HCT116 (cell line): Measurements from ENCODE around the gene DDAH1.

ENCODE experiments used
- FOSL1 ChIP-seq: IDR thresholded peaks from 2 replicates; pipeline ENCODE4 v1.6.1; 2012; ENCODE audit warnings: low read depth
- JUND ChIP-seq: IDR thresholded peaks from 2 replicates; pipeline ENCODE4 v1.6.1; 2012
- ZBTB33 ChIP-seq: IDR thresholded peaks from 2 replicates; pipeline ENCODE4 v1.6.1; 2011; ENCODE audit warnings: mild to moderate bottlenecking, low read length, moderate library complexity; ENCODE audit not compliant: insufficient replicate concordance; ENCODE audit errors: extremely low read depth
- ZFX ChIP-seq: fragments of 450-650 bp; IDR thresholded peaks from 2 replicates; pipeline ENCODE4 v1.6.1; 2017
- ZNF274 ChIP-seq: fragments of 200-500 bp; sonication (Bioruptor generic); IDR thresholded peaks from 2 replicates; pipeline ENCODE4 v1.6.1; 2014; ENCODE audit warnings: mild to moderate bottlenecking, low read depth, low read length, inconsistent platforms
- TF ChIP-seq, protein P1 (sequence below), 3 experiments: fragments of 200-600 bp in 1 of 3; sonication (generic) in 1 of 3; IDR thresholded peaks in 2 of 3; conservative IDR thresholded peaks in 1 of 3; 2 replicates each; pipeline ENCODE4 v1.5.1; 2012 to 2017; ENCODE audit warnings: low read depth in 2 of 3, low read length in 2 of 3, antibody characterized with exemption in 1 of 3, borderline replicate concordance in 1 of 3, control low read depth in 1 of 3, mild to moderate bottlenecking in 1 of 3, mixed read lengths in 1 of 3, mixed run types in 1 of 3, moderate library complexity in 1 of 3; ENCODE audit not compliant: insufficient read depth in 1 of 3

GRCh38 chr1:85365851-85366250 is 99.1 kb downstream of the DDAH1 start:
- TF ChIP-seq ZNF274 (no peak), ZFX (no peak), ZBTB33 (no peak), FOSL1 (no peak), JUND (no peak)
- TF ChIP-seq, protein P1, sequence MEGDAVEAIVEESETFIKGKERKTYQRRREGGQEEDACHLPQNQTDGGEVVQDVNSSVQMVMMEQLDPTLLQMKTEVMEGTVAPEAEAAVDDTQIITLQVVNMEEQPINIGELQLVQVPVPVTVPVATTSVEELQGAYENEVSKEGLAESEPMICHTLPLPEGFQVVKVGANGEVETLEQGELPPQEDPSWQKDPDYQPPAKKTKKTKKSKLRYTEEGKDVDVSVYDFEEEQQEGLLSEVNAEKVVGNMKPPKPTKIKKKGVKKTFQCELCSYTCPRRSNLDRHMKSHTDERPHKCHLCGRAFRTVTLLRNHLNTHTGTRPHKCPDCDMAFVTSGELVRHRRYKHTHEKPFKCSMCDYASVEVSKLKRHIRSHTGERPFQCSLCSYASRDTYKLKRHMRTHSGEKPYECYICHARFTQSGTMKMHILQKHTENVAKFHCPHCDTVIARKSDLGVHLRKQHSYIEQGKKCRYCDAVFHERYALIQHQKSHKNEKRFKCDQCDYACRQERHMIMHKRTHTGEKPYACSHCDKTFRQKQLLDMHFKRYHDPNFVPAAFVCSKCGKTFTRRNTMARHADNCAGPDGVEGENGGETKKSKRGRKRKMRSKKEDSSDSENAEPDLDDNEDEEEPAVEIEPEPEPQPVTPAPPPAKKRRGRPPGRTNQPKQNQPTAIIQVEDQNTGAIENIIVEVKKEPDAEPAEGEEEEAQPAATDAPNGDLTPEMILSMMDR (IDR thresholded peaks at IDR 0.05 in 2 of 3, conservative IDR thresholded peaks at IDR 0.05 in 1 of 3; ENCODE audit: borderline replicate concordance in 1 of 3, insufficient read depth in 1 of 3, low read depth in 2 of 3, low read length in 2 of 3): no peak
